Measurements from ENCODE around the gene ZC3HAV1L. TPM values are rescaled to one million over a fixed set of nuclear protein-coding genes. Genes with fewer than 3 reads are reported as not detected.
A peak's percentile ranks its signal among the peaks of the same experiment; 100 is the strongest.

The ZC3HAV1L gene
- total and polyA plus RNA-seq, 2 of the 13 experiments (the other 11 are each of a cell fraction or from before 2014, with no cell fraction given): 8.4 to 11.1 TPM

- TF ChIP-seq CREB3 (CRISPR knock-in tag; IDR thresholded peaks at IDR 0.05): no peak
- no peak for TF ChIP-seq ZEB1 (IDR thresholded peaks at IDR 0.05; ENCODE audit: insufficient replicate concordance, low read depth)
- TF ChIP-seq, protein P1, sequence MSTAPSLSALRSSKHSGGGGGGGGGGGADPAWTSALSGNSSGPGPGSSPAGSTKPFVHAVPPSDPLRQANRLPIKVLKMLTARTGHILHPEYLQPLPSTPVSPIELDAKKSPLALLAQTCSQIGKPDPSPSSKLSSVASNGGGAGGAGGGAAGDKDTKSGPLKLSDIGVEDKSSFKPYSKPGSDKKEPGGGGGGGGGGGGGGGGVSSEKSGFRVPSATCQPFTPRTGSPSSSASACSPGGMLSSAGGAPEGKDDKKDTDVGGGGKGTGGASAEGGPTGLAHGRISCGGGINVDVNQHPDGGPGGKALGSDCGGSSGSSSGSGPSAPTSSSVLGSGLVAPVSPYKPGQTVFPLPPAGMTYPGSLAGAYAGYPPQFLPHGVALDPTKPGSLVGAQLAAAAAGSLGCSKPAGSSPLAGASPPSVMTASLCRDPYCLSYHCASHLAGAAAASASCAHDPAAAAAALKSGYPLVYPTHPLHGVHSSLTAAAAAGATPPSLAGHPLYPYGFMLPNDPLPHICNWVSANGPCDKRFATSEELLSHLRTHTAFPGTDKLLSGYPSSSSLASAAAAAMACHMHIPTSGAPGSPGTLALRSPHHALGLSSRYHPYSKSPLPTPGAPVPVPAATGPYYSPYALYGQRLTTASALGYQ (CRISPR knock-in tag; IDR thresholded peaks at IDR 0.05): no peak
- TF ChIP-seq PITX1 (CRISPR knock-in tag; IDR thresholded peaks at IDR 0.05): no peak
- TF ChIP-seq HNRNPLL (IDR thresholded peaks at IDR 0.05; ENCODE audit: low read depth, low read length, poor library complexity, severe bottlenecking): peak; percentile 88
- TF ChIP-seq REXO4 (CRISPR knock-in tag; IDR thresholded peaks at IDR 0.05; ENCODE audit: borderline replicate concordance): no peak
- TF ChIP-seq KDM4B (CRISPR knock-in tag; IDR thresholded peaks at IDR 0.05): no peak
- peak; percentile 94 for TF ChIP-seq ZNF687 (CRISPR knock-in tag; IDR thresholded peaks at IDR 0.05)
- TF ChIP-seq ZNF737 (CRISPR knock-in tag; IDR thresholded peaks at IDR 0.05; ENCODE audit: borderline replicate concordance): no peak
- TF ChIP-seq ZFP36 (IDR thresholded peaks at IDR 0.05; ENCODE audit: borderline replicate concordance, low read depth, low read length, partially characterized antibody): no peak
- TF ChIP-seq ZNF225 (CRISPR knock-in tag; IDR thresholded peaks at IDR 0.05): peak; percentile 82
- no peak for TF ChIP-seq ATF1 (CRISPR knock-in tag; IDR thresholded peaks at IDR 0.05)
- TF ChIP-seq POGZ (CRISPR knock-in tag; IDR thresholded peaks at IDR 0.05): 0 out of 2 replicates have a peak, but pooled peaks have one; percentile 38
- peak; percentile 32; the same call in 1 of the 2 replicates for TF ChIP-seq ESRRA (CRISPR knock-in tag; IDR thresholded peaks at IDR 0.05; ENCODE audit: low read depth)
- TF ChIP-seq GATAD2A (CRISPR knock-in tag; IDR thresholded peaks at IDR 0.05): peak; percentile 31; the same call in 1 of the 2 replicates
- no peak for TF ChIP-seq GLMP (CRISPR knock-in tag; IDR thresholded peaks at IDR 0.05; ENCODE audit: borderline replicate concordance)
- TF ChIP-seq NCOR1 (IDR thresholded peaks at IDR 0.05; ENCODE audit: borderline replicate concordance, low read length): no peak
- peak; percentile 39; the same call in 1 of the 2 replicates for TF ChIP-seq IKZF5 (CRISPR knock-in tag; IDR thresholded peaks at IDR 0.05)
- TF ChIP-seq PPARG (CRISPR knock-in tag; conservative IDR thresholded peaks at IDR 0.05): peak; percentile 45; the same call in 1 of the 2 replicates
- TF ChIP-seq ZNF703 (CRISPR knock-in tag; IDR thresholded peaks at IDR 0.05; ENCODE audit: borderline replicate concordance): no peak
Observed at GRCh38 chr7:139035586-139036353, at the start of gene ZC3HAV1L (continued).

Measured in HepG2 (cell line).